HG03432 (cell line): ENCODE data around the gene CYGB.

ENCODE experiments used
- ATAC-seq: cut with Tn5 transposase; IDR thresholded peaks from one replicate; pipeline ENCODE4 v1.9.1; 2021; ENCODE audit warnings: mild to moderate bottlenecking, moderate library complexity; ENCODE audit not compliant: unreplicated experiment

The CYGB gene

GRCh38 chr17:76551685-76552084 lies 14.2 kb upstream of the CYGB start:
- ATAC-seq: no peak

DNA sequence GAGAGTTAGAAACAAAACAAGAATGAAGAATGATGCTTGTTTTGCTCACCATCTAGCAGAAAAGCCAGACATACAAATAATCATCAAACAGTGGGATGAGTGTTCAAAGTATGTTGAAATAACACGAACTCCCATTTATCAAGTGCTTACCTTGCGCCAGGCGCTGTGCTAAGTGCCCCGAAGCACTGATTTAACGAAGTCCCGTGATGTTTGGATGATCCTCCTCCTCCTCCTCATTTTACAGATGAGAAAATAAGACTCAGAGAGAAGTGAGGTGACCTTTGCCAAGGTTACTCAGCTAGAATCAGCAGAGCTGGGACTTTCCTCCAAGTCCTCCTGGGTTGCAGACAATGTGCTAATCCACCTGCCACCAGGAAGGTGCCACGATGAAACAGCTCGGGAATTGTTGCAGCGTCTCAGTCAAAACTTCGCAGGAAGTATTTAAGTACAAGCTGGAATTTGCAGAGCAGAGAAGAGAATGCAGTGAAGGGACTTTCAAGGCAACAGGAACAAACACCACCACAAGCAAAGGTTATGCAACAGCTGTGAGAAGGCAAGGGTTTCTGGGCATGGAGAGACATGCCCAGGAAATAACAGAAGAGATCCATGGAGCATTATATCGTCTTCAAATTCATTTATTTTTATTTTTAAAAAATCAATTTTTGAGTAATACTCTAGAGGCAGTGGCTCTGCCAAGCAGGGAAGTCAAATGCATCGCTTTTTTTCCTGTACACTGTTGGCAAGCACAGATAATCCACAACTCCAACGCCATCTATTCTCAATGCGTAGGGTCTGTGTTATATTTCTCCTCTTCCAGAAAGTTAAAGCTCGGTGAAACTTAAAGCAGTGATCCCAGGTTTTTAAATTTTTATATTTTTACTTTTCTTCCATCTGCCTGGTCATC lies 13.5 kb upstream of the CYGB start:
- ATAC-seq: no peak

GRCh38 chr17:76549539-76549938 lies 12.0 kb upstream of the CYGB start:
- no peak for ATAC-seq

- ATAC-seq: no peak
Measured at GRCh38 chr17:76549215-76549518, 11.7 kb upstream of the CYGB start.

DNA sequence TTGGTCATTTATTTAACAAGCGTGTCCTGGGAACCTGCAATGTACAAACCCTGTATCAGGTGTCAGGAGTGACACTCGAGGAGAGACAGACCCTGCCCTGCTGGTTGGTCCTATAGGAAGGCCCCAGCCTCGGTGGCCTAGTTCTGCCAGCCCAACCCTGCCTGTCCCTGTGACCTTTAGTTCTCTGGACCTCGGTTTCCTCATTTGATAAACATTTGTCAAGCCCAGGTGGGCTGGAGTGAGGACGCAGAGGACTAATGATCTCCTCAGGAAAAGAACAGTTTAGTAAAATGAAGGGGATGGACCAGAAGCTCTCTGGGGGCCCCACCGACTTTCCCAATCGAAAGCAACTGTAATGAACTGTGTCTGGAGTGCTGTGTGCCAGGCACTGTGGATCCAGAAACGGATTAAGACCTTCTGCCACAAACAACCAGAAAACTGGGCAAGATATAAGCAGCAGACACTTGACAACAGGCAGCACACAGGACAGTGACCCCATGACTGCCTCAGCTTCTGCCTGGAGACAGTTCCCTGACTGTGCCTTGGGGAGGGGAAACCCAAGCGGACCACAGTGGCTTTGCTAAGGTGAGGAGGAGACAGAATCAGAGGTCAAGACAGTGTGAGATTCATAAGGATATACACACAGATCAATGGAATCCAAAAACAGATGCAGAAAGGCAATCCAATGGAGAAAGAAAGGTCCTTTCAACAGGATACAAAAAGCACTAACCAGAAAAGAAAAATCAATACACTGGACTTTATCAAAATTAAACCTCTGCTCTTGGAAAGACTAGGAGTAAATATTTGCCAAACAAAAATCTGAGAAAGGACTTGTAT lies 11.1 kb upstream of the CYGB start:
- no peak for ATAC-seq

- ATAC-seq: no peak
Measured at GRCh38 chr17:76547642-76548202, 10.2 kb upstream of the CYGB start.

DNA sequence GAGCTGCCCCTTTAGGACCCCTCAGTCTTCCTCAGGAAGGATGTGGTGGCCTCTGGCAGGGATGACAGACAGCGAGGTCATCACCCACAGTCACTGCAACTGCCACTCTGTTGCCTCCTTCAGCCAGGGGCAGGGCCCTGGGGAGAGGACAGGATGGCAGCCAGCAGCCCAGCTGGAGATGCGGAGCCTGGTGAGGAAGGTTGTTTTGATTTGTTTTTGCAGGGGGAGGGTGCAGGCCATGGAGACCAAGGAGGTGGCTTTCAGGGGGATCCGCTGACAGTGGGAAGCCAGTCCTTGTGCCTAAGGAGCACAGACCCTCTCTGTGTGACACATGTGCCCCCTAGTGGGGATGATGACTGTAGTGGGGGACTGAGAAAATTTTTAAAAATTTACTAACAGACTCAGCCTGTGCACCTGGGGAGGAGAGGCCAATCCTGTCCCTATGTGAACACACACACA lies 9.7 kb upstream of the CYGB start:
- ATAC-seq: no peak

GRCh38 chr17:76546556-76547182 lies 9.2 kb upstream of the CYGB start:
- no peak for ATAC-seq

GRCh38 chr17:76545918-76546555 lies 8.5 kb upstream of the CYGB start:
- no peak for ATAC-seq

DNA sequence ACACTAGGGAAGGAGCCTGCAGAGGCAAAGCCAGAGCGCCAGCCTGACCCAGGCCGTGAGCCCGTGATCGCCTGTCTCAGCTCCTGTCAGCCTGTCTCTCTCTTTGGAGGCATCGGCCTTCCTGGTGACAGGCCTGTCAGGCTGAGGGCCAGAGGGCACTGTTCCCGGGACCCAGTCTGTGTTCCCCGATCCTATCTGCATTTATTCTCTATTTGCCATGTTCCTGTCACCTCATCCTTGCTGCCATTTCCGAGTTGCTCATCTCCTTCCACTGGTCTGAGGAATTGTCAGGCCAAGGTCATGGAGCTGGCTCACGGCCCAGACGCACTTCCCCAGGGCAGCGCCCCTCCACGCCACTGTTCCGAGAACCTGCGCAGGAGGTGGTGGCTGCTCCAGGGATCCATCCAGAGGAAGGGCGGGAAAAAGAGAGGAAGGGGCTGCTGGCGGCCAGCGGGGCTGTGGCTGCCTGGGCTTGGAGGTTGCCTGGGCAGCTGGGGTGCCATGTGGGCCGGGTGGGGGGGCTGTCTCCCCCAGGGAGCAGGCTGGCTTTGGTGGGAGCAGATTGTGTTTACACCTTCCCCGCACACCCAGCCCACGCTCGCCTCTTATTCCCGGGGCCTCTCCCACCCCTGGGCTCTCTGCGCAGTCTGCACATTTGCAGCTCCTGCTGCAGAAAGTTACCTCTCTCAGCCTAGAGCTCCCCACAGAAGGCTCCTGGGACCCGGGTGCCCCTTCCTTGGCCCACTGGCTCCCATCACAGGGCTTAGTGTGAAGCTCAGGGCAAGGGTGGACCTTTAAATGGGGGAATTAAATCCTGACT lies 7.2 kb upstream of the CYGB start:
- no peak for ATAC-seq

GRCh38 chr17:76543826-76544545 lies 6.5 kb upstream of the CYGB start:
- ATAC-seq: no peak

DNA sequence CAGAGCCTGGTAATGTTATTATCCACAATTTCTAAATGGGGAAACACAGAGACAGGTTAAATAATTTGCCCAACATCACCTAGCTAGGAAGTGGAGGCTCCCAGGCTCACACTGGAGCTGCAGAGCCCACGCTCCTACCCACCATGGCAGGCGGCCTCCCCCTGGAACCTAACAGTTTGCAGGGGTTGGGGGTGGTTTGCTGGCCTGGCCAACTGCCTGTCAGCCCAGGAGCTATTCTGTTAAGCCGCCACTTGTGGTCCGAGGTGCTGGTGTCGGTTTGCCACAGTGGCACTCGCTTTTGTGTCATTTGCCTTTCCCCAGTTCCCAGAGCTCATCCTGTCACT lies 5.9 kb upstream of the CYGB start:
- ATAC-seq: no peak

DNA sequence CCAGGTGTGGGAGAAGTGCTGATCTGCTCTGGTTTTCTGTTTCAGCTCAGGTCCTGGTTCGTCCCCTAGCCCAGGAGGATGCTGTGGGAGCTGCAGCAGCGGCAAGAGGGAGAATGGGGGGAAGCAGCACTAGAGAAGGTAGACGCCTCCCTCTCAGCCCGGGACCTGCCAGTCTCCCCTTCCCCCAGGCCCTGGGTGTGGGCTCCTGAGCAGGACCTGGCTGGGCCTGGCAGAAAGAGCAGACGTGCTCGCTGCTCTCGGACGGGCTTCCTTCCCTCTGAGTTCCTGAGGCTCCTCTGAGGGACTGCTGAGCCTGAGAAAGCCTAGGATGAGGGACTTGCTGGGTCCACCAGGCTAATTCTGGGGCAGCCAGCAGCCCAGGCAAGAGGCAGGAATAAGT lies 5.5 kb upstream of the CYGB start:
- no peak for ATAC-seq

DNA sequence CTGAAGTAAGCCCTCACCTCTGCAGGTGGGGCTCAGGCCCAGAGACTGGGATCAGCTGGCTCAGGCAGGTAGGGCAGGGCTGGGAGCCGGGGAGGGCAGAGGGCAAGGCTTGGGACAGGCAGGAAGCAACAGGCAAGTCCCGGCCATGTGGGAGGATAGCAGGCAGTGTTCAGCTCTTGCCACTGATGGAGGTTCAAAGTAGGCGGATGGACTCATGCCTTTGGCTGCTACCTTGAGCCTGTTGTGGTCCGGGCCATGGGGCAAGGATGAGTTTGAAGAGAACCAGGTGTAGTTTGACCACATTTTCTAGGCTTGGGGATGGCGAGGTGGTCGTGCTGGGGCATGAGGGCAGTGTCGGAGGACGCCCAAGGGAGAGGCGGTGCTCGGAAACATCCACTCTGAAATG lies 5.1 kb upstream of the CYGB start:
- ATAC-seq: no peak

GRCh38 chr17:76541739-76542454 lies 4.4 kb upstream of the CYGB start:
- no peak for ATAC-seq

DNA sequence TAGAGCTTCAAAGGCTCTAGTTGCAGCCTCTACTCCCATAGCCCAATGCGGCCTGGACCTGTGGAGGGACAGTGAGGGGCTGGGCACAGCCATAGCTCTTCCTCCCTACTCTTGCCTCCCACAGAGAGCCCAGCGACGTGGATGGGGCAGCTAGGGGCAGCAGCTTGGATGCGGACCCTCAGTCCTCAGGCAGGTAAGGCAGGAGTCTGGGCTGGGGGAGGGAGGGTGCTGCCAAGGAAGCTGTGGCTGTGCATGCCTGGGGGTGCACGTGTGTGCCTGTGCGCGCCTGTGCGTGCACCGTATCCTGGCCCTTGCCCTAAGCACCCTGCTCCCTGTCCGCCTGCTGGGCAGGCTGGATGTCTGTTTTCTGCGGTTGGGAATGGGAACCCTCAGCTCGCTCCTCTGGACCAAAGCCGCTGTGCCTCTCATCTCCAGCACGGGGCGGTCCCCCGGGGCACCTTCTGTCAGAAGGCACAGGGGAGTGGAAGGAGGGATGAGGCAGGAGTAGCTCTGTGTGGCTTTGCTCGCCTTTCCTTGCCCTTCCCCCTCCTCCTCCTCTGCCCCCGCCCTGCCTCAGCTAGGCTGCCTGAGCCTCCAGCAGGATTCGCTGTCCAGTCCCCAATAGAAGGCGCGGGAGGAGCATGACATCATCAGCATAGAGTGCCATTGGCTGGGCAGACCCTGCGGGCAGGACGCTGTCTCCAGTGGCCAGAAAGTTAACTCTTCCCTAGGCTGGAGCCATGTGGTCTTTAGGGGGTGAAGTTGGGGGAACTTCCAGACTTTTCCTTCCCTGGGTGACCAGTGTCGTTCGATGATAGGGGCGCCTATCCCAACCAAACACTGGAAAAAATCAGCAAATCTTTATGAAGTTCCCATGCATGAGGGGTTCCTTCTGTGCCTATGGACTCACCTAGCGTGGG lies 3.1 kb upstream of the CYGB start:
- ATAC-seq: no peak

DNA sequence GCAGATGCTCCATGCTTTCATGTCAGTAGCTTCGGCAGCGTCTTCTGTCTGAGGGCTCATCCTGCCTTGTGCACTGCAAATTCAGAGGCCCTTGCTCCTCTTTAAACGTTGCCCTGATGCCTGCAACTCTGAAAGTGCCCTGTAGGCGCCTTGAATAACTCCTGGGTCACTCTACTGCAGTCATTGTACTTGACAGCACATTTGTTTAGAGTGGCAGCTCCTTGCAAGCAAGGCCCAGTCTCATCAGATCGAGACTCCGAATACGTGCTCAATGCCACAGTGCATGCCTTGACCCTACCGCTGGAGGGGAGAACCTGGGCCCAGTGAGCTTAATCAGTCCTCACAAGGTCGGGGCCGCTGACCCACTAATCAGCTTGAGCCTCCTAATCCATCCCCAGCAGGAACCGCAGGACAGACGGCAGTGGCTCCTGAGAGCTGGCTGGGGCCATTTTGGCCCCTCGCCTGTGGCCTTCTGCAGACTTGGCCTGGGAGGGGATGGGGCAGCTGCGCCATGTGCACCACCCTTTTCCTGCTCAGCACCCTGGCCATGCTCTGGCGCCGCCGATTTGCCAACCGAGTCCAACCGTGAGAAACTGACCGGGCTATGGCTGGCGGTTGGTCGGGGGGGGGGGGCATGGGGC lies 2.2 kb upstream of the CYGB start, which contains the start of gene PRCD:
PRCD (plus strand) TSS at position 414 of the 641 bp plus-strand sequence; CDS start at position 512, 98 bp downstream.
- no peak for ATAC-seq
